IMR-90 (cell line): ENCODE data around the gene GRK5. TPM values are rescaled to one million over a fixed set of nuclear protein-coding genes. Genes with fewer than 3 reads are reported as not detected.

Experiments
- ATAC-seq: fragments of 200-7000 bp; cut with Tn5 transposase; 2 replicates; pipeline ENCODE4 v1.9.1; 2020; ENCODE audit warnings: low read depth, mild to moderate bottlenecking, moderate library complexity
- BruUV-seq: library from RNA; stranded (reverse); fragments of 400-500 nt; replicated peaks from 2 replicates; lab custom pipeline; 2021; lab: Mats Ljungman, UMichigan
- CTCF ChIA-PET: fragments of 300-600 bp; formaldehyde crosslinking; extraction: SDS; loops from one replicate; lab custom pipeline; 2021; ENCODE audit warnings: antibody characterized with exemption; lab: Yijun Ruan, JAX
- POLR2A ChIA-PET: fragments of 300-600 bp; sonication (Branson Sonifier 250); formaldehyde crosslinking; loops from one replicate; lab custom pipeline; 2022; ENCODE audit warnings: antibody characterized with exemption; ENCODE audit not compliant: unreplicated experiment; lab: Charles Lee
- DNase-seq: peaks from one replicate; pipeline ENCODE4 v3.0.0; 2013
- H2AFZ ChIP-seq: replicated peaks from 2 replicates; pipeline ENCODE3; 2013; ENCODE audit warnings: low read length, mild to moderate bottlenecking; ENCODE audit not compliant: poor library complexity
- H2AK5ac ChIP-seq: 2 replicates; pipeline ENCODE4 v1.6.1; 2013; ENCODE audit warnings: low read depth, low read length, inconsistent platforms
- H2AK9ac ChIP-seq: replicated peaks from 2 replicates; pipeline ENCODE3; 2013; ENCODE audit warnings: mild to moderate bottlenecking, low read depth, low read length, moderate library complexity; ENCODE audit not compliant: poor library complexity
- H2BK120ac ChIP-seq: 2 replicates; pipeline ENCODE4 v1.6.1; 2013; ENCODE audit warnings: low read depth, low read length, inconsistent platforms
- H2BK15ac ChIP-seq: 3 replicates; pipeline ENCODE4 v1.6.1; 2013; ENCODE audit warnings: low read depth, low read length, inconsistent platforms
- H2BK20ac ChIP-seq: 2 replicates; pipeline ENCODE4 v1.6.1; 2013; ENCODE audit warnings: low read depth, mild to moderate bottlenecking, inconsistent platforms, low read length, moderate library complexity
- H2BK5ac ChIP-seq: 2 replicates; pipeline ENCODE4 v1.6.1; 2013; ENCODE audit warnings: mild to moderate bottlenecking, low read depth, low read length, inconsistent platforms; ENCODE audit not compliant: poor library complexity, severe bottlenecking
- H3K14ac ChIP-seq: replicated peaks from 2 replicates; pipeline ENCODE4 v1.6.1; 2013; ENCODE audit warnings: low read depth, low read length, inconsistent platforms
- H3K18ac ChIP-seq: 2 replicates; pipeline ENCODE4 v1.6.1; 2013; ENCODE audit warnings: low read depth, low read length, control low read depth
- H3K23ac ChIP-seq: 2 replicates; pipeline ENCODE4 v1.6.1; 2013; ENCODE audit warnings: low read depth, low read length, inconsistent platforms
- H3K27ac ChIP-seq: 2 replicates; pipeline ENCODE4 v1.5.1; 2013; ENCODE audit warnings: mild to moderate bottlenecking, control low read depth, low read length; ENCODE audit not compliant: insufficient read depth
- H3K27me3 ChIP-seq: 2 replicates; pipeline ENCODE4 v1.6.1; 2013; ENCODE audit warnings: low read length; ENCODE audit not compliant: control insufficient read depth, insufficient read depth
- H3K36me3 ChIP-seq: 2 replicates; pipeline ENCODE4 v1.6.1; 2013; ENCODE audit warnings: low read length, mixed read lengths; ENCODE audit not compliant: control insufficient read depth, insufficient read depth
- H3K4ac ChIP-seq: 2 replicates; pipeline ENCODE4 v1.6.1; 2013; ENCODE audit warnings: low read depth, low read length, inconsistent platforms
- H3K4me1 ChIP-seq: 2 replicates; pipeline ENCODE4 v1.6.1; 2013; ENCODE audit warnings: low read length, mixed read lengths; ENCODE audit not compliant: control insufficient read depth, insufficient read depth
- H3K4me2 ChIP-seq: 2 replicates; pipeline ENCODE4 v1.6.1; 2013; ENCODE audit warnings: low read depth, mild to moderate bottlenecking, control low read depth, low read length, moderate library complexity
- H3K4me3 ChIP-seq: 2 replicates; pipeline ENCODE4 v1.5.1; 2013; ENCODE audit warnings: low read depth, mild to moderate bottlenecking, control low read depth, low read length, moderate library complexity; ENCODE audit not compliant: insufficient read depth
- H3K56ac ChIP-seq: 2 replicates; pipeline ENCODE4 v1.6.1; 2013; ENCODE audit warnings: low read length, inconsistent platforms; ENCODE audit not compliant: insufficient read depth; ENCODE audit errors: extremely low read depth
- H3K79me1 ChIP-seq, 2 experiments: 2 replicates each; pipeline ENCODE4 v1.6.1; 2013; ENCODE audit warnings: low read length in 2 of 2, inconsistent platforms in 1 of 2, low read depth in 1 of 2
- H3K9ac ChIP-seq: 2 replicates; pipeline ENCODE4 v1.6.1; 2013; ENCODE audit warnings: low read depth, low read length, control low read depth
- H3K9me1 ChIP-seq: 2 replicates; pipeline ENCODE4 v1.6.1; 2013; ENCODE audit warnings: low read length, inconsistent platforms; ENCODE audit not compliant: insufficient read depth
- H3K9me3 ChIP-seq: 2 replicates; pipeline ENCODE4 v1.6.1; 2013; ENCODE audit warnings: low read length; ENCODE audit not compliant: control insufficient read depth, insufficient read depth
- H4K20me1 ChIP-seq: 2 replicates; pipeline ENCODE4 v1.6.1; 2013; ENCODE audit warnings: low read length, inconsistent platforms; ENCODE audit not compliant: insufficient read depth
- H4K5ac ChIP-seq: 2 replicates; pipeline ENCODE4 v1.6.1; 2013; ENCODE audit warnings: mild to moderate bottlenecking, low read depth, low read length, control low read depth
- H4K8ac ChIP-seq, 2 experiments: 2 replicates each; pipeline ENCODE4 v1.6.1; 2013; ENCODE audit warnings: low read depth in 2 of 2, low read length in 2 of 2, control low read depth in 1 of 2, inconsistent platforms in 1 of 2
- H4K91ac ChIP-seq: 2 replicates; pipeline ENCODE4 v1.6.1; 2013; ENCODE audit warnings: low read depth, low read length, inconsistent platforms; ENCODE audit not compliant: insufficient read depth
- CEBPB ChIP-seq: IDR thresholded peaks from 2 replicates; pipeline ENCODE4 v1.6.1; 2012; ENCODE audit warnings: low read depth, low read length, improper control_type of control experiment
- POLR2A ChIP-seq: IDR thresholded peaks from 2 replicates; pipeline ENCODE4 v1.6.1; 2012; ENCODE audit warnings: mild to moderate bottlenecking, low read depth, low read length
- WGBS, 2 experiments: methylation state at CpG; one replicate each; pipeline versions ENCODE4 v1.1.5 to v1.1.7; 2013; ENCODE audit warnings: missing lambda C conversion rate in 2 of 2; ENCODE audit not compliant: insufficient read length in 1 of 2; ENCODE audit errors: extremely low coverage in 2 of 2; 5-methylcytosine and 5-hydroxymethylcytosine counted together
- dilution Hi-C: fragments of 300-500 bp; cut with HindIII; formaldehyde crosslinking; loops from one replicate; pipeline ENCODE4 v1.14.3; 2018; ENCODE audit warnings: low sequenced_read_pairs; ENCODE audit not compliant: unreplicated experiment
- in situ Hi-C: fragments of 300-500 bp; cut with MboI; formaldehyde crosslinking; loops from 3 replicates; pipeline ENCODE4 v1.14.3; 2019; ENCODE audit warnings: low sequenced_read_pairs, inconsistent platforms, mixed read lengths
- intact Hi-C: fragments of 100-400 bp; cut with micrococcal nuclease; formaldehyde crosslinking; loops from 2 replicates; pipeline ENCODE4 v1.10.0; 2022
- polyA plus RNA-seq, 3 experiments: library from polyadenylated mRNA; depleted of rRNA; stranded (reverse); fragments of >200 nt; gene quantifications; 2 replicates each; pipeline ENCODE4 v1.2.3, GENCODE V29; 2012; ENCODE audit warnings: low replicate concordance in 1 of 3
- total RNA-seq: library from RNA; depleted of rRNA; stranded (reverse); fragments of >200 nt; gene quantifications from 2 replicates; pipeline ENCODE4 v1.2.3, GENCODE V29; 2012

The GRK5 gene
- total and polyA plus RNA-seq, 2 of the 4 experiments (the other 2 are of a cell fraction): 12.9 to 16.3 TPM

GRCh38 chr10:119176166-119176565 lies 31.2 kb upstream of the GRK5 start:
- H2AK5ac ChIP-seq: no peak overlapping the region; the same call in 1 of the 2 replicates
- dilution Hi-C loops (no loop called here), intact Hi-C loops (no loop called here), in situ Hi-C loops (loop anchor here (25.0 kb wide), 2 partner anchors 439 to 686 kb away; partner anchors contain the start of gene MCMBP)
- no peak overlapping the region for H2BK20ac ChIP-seq
- peaks cover 17% of the 10 kb centered on the region for H3K9me1 ChIP-seq
- peaks cover 23% of the 10 kb centered on the region for H3K36me3 ChIP-seq
- TSS peak; percentile 14 for BruUV-seq
- no peak overlapping the region for H4K8ac ChIP-seq
- POLR2A ChIA-PET: interaction anchor here (0.9 kb wide), 1 partner anchor 8 kb away, joined by 3 read pairs; no protein-coding TSS in a partner anchor
- H2BK5ac ChIP-seq: no peak overlapping the region
- DNase-seq: no peak
- no peak overlapping the region for H3K18ac ChIP-seq
- H3K27ac ChIP-seq: no peak overlapping the region; the same call in 1 of the 2 replicates
- H4K5ac ChIP-seq: no peak overlapping the region
- no peak overlapping the region for H4K91ac ChIP-seq
- no peak overlapping the region for H3K56ac ChIP-seq
- TF ChIP-seq POLR2A: no peak
- TF ChIP-seq CEBPB: peak; percentile 27; the same call in 1 of the 2 replicates
- CTCF ChIA-PET: interaction anchor here (1.1 kb wide), 1 partner anchor 23 kb away, joined by 4 read pairs; no protein-coding TSS in a partner anchor
- no peak overlapping the region for H2BK120ac ChIP-seq
- no peak overlapping the region for H2BK15ac ChIP-seq
- ATAC-seq: no peak
- H3K9me3 ChIP-seq: no peaks in the 10 kb centered on the region
- no peak overlapping the region for H3K4me3 ChIP-seq
- no peak overlapping the region for H3K4ac ChIP-seq
- H2AFZ ChIP-seq: no peak overlapping the region
- H3K23ac ChIP-seq: no peak overlapping the region
- H3K79me1 ChIP-seq: peaks cover 45 to 59% of the 10 kb centered on the region in 2 experiments
- H3K9ac ChIP-seq: no peak overlapping the region
- H3K27me3 ChIP-seq: no peaks in the 10 kb centered on the region
- WGBS, 2 experiments: 100% methylated on average over 1 of the region's 6 CpGs; no CpG with 5 or more reads in 1 of the 2 experiments
- H3K4me2 ChIP-seq: no peak overlapping the region
- peaks cover 6% of the 10 kb centered on the region for H3K4me1 ChIP-seq
- no peak overlapping the region for H2AK9ac ChIP-seq
- no peaks in the 10 kb centered on the region for H4K20me1 ChIP-seq
- H3K14ac ChIP-seq: no peak overlapping the region
